NB4 (cell line): Measurements from ENCODE around the gene FAM20C.

Experiments
- MYC ChIP-seq: IDR thresholded peaks from 2 replicates; pipeline ENCODE4 v1.6.1; 2011; ENCODE audit warnings: low read depth, low read length
- POLR2A ChIP-seq: IDR thresholded peaks from 2 replicates; pipeline ENCODE4 v1.6.1; 2011; ENCODE audit warnings: mild to moderate bottlenecking; ENCODE audit not compliant: insufficient read length; ENCODE audit errors: extremely low read depth
- TF ChIP-seq, protein P1 (sequence below): IDR thresholded peaks from one replicate; pipeline ENCODE4 v1.5.1; 2012; ENCODE audit warnings: low read depth, low read length
- TF ChIP-seq, protein P2 (sequence below): IDR thresholded peaks from 2 replicates; pipeline ENCODE4 v1.6.1; 2011; ENCODE audit warnings: low read depth, low read length

- TF ChIP-seq, protein P1, sequence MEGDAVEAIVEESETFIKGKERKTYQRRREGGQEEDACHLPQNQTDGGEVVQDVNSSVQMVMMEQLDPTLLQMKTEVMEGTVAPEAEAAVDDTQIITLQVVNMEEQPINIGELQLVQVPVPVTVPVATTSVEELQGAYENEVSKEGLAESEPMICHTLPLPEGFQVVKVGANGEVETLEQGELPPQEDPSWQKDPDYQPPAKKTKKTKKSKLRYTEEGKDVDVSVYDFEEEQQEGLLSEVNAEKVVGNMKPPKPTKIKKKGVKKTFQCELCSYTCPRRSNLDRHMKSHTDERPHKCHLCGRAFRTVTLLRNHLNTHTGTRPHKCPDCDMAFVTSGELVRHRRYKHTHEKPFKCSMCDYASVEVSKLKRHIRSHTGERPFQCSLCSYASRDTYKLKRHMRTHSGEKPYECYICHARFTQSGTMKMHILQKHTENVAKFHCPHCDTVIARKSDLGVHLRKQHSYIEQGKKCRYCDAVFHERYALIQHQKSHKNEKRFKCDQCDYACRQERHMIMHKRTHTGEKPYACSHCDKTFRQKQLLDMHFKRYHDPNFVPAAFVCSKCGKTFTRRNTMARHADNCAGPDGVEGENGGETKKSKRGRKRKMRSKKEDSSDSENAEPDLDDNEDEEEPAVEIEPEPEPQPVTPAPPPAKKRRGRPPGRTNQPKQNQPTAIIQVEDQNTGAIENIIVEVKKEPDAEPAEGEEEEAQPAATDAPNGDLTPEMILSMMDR = no peak
- TF ChIP-seq POLR2A (no peak), MYC (no peak)
- TF ChIP-seq, protein P2, sequence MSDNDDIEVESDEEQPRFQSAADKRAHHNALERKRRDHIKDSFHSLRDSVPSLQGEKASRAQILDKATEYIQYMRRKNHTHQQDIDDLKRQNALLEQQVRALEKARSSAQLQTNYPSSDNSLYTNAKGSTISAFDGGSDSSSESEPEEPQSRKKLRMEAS = no peak
Observed at GRCh38 chr7:302054-302992, 110.0 kb downstream of the FAM20C start.
